ENCODE results near the gene FNDC5.
"Not testable (repeated sequence)": the region's sequence is repeated elsewhere in the genome, so short reads cannot be mapped to it uniquely, and the experiment has no call there.

The FNDC5 gene

GRCh38 chr1:32907435-32907834, 36.7 kb upstream of the FNDC5 start:
- TF ChIP-seq, protein P1, sequence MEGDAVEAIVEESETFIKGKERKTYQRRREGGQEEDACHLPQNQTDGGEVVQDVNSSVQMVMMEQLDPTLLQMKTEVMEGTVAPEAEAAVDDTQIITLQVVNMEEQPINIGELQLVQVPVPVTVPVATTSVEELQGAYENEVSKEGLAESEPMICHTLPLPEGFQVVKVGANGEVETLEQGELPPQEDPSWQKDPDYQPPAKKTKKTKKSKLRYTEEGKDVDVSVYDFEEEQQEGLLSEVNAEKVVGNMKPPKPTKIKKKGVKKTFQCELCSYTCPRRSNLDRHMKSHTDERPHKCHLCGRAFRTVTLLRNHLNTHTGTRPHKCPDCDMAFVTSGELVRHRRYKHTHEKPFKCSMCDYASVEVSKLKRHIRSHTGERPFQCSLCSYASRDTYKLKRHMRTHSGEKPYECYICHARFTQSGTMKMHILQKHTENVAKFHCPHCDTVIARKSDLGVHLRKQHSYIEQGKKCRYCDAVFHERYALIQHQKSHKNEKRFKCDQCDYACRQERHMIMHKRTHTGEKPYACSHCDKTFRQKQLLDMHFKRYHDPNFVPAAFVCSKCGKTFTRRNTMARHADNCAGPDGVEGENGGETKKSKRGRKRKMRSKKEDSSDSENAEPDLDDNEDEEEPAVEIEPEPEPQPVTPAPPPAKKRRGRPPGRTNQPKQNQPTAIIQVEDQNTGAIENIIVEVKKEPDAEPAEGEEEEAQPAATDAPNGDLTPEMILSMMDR (IDR thresholded peaks at IDR 0.05; ENCODE audit: control insufficient read depth, extremely low read depth, insufficient read depth) = no peak
- DNase-seq (ENCODE audit: low read depth) = no peak
- H3K4me3 ChIP-seq (ENCODE audit: low read depth, low read length) = no peak overlapping the region

DNA sequence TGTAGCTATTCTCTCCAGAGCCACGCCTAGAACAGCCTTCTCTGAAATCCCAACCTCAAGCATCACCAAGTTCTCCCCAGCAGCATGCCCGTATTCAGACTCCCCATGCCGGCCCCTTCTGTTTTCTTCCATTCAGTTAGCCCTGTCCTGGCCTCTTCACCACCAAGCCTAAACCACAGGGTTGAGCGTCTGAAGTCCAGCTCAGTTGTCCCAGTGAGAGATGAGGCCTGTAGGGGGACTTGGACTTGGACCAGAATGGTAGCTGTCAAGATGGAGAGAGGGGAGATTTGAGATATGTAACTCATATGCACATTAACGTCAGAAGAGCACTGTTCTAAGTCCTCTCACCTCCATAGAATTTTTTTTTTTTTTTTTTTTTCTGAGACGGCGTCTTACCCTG, 35.9 kb upstream of the FNDC5 start:
- TF ChIP-seq, protein P1 (IDR thresholded peaks at IDR 0.05; ENCODE audit: control insufficient read depth, extremely low read depth, insufficient read depth) = no peak
- DNase-seq (ENCODE audit: low read depth) = no peak
- H3K4me3 ChIP-seq (ENCODE audit: low read depth, low read length) = no peak overlapping the region

DNA sequence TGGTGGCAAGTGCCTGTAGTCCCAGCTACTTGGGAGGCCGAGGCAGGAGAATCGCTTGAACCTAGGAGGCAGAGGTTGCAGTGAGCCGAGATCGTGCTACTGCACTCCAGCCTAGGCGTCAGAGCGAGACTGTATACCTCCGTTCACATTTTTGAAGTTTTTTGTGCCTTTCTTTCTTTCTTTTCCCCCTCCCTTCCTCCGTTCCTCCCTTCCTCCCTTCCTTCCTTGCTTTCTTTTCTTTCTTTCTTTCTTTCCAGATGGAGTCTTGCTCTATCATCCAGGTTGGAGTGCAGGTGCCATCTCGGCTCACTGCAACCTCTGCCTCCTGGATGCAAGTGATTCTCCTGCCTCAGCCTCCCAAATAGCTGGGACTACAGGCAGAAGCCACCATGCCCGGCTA, 34.9 kb upstream of the FNDC5 start:
- H3K4me3 ChIP-seq (ENCODE audit: low read depth, low read length); DNase-seq (ENCODE audit: low read depth): not testable (repeated sequence)

GRCh38 chr1:32904797-32905196, 34.1 kb upstream of the FNDC5 start:
- peak; percentile 25 for DNase-seq (ENCODE audit: low read depth)
- H3K4me3 ChIP-seq (ENCODE audit: low read depth, low read length) = no peak overlapping the region
- TF ChIP-seq, protein P1 (IDR thresholded peaks at IDR 0.05; ENCODE audit: control insufficient read depth, extremely low read depth, insufficient read depth) = no peak

DNA sequence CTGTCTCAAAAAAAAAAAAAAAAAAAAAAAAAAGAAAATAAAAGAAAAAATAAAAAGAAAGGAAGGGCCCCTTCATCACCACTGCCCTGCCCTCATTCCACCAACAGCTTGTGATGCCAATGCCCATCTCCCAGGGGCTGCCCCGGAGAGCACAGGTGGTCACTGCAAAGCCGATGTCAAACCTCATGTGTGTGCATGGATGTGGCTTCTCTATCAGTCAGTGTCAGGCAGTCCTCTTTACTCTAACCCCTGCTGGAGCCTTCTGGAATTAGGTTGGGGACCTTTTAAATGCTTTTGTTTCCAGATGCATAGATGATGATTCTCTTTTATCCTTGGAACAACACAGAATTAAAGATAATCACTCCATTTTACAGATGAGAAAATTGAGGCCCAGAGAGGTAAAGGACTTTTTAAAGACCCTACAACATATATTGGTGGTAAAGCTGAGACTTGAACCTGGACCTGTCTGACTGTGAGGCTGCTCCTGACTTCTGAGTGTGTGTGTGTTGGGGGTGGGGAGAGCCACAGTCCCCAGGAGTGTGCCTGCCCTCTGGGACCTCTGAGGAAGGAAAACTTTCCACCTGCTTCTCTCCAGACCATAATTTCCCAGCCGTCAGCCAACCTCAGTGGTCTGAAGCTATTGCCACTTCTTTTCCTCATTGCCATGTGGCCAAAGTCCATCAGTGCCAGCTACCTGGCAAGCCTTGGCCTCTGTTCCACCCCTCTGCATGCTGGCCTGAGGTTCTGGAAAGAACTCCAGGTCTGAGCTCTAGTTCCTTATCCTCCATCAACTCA, 33.5 kb upstream of the FNDC5 start:
- H3K4me3 ChIP-seq (ENCODE audit: low read depth, low read length) = no peak overlapping the region
- DNase-seq (ENCODE audit: low read depth) = peak; percentile 38
- TF ChIP-seq, protein P1 (IDR thresholded peaks at IDR 0.05; ENCODE audit: control insufficient read depth, extremely low read depth, insufficient read depth) = no peak

- no peak overlapping the region for H3K4me3 ChIP-seq (ENCODE audit: low read depth, low read length)
- no peak for DNase-seq (ENCODE audit: low read depth)
- TF ChIP-seq, protein P1 (IDR thresholded peaks at IDR 0.05; ENCODE audit: control insufficient read depth, extremely low read depth, insufficient read depth) = no peak
Observed at GRCh38 chr1:32902535-32902920, 31.8 kb upstream of the FNDC5 start.

GRCh38 chr1:32901823-32902534, 31.3 kb upstream of the FNDC5 start:
- H3K4me3 ChIP-seq (ENCODE audit: low read depth, low read length) = peak overlapping the region; percentile 67

More at GRCh38 chr1:32901823-32902534, 31.3 kb upstream of the FNDC5 start:
- TF ChIP-seq, protein P1 (IDR thresholded peaks at IDR 0.05; ENCODE audit: control insufficient read depth, extremely low read depth, insufficient read depth) = no peak
- no peak for DNase-seq (ENCODE audit: low read depth)

Measured in LNCaP clone FGC (cell line).